ENCODE measurements around the gene CDK4. TPM values are rescaled to one million over a fixed set of nuclear protein-coding genes. Genes with fewer than 3 reads are reported as not detected.

Gene CDK4
- total and polyA plus RNA-seq, 7 donors: 38.0 to 105 (median 56.6) TPM

- no peaks in the 10 kb centered on the region for H3K4me1 ChIP-seq
- no peak overlapping the region for H3K4me3 ChIP-seq
- ATAC-seq (no peak), DNase-seq (no peak)
- no peaks in the 10 kb centered on the region for H3K27me3 ChIP-seq (ENCODE audit: insufficient read depth in 3 of 3, low read length in 2 of 3)
- H3K27ac ChIP-seq: no peak overlapping the region
- H3K36me3 ChIP-seq (ENCODE audit: insufficient read depth in 1 of 2, low read depth in 1 of 2): peaks cover 3 to 68% of the 10 kb centered on the region in 2 donors
- TF ChIP-seq, protein P1, sequence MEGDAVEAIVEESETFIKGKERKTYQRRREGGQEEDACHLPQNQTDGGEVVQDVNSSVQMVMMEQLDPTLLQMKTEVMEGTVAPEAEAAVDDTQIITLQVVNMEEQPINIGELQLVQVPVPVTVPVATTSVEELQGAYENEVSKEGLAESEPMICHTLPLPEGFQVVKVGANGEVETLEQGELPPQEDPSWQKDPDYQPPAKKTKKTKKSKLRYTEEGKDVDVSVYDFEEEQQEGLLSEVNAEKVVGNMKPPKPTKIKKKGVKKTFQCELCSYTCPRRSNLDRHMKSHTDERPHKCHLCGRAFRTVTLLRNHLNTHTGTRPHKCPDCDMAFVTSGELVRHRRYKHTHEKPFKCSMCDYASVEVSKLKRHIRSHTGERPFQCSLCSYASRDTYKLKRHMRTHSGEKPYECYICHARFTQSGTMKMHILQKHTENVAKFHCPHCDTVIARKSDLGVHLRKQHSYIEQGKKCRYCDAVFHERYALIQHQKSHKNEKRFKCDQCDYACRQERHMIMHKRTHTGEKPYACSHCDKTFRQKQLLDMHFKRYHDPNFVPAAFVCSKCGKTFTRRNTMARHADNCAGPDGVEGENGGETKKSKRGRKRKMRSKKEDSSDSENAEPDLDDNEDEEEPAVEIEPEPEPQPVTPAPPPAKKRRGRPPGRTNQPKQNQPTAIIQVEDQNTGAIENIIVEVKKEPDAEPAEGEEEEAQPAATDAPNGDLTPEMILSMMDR (IDR thresholded peaks at IDR 0.05): no peak
- no peaks in the 10 kb centered on the region for H3K9me3 ChIP-seq
- WGBS, 3 donors: 95 to 97% (median 96%) methylated on average over 2 of the region's 2 CpGs
- intact Hi-C loops (cut with DNase I): no loop called here
These were observed 43.8 kb downstream of the CDK4 start for GRCh38 chr12:57708296-57708695.

- DNase-seq (no peak), ATAC-seq (no peak)
- WGBS, 3 donors: 96 to 100% (median 97%) methylated on average over 3 of the region's 3 CpGs
- Histone ChIP-seq H3K27ac (no peak overlapping the region), H3K36me3 (ENCODE audit: insufficient read depth in 1 of 2, low read depth in 1 of 2) (peaks cover 0 to 71% of the 10 kb centered on the region in 2 donors), H3K9me3 (no peaks in the 10 kb centered on the region), H3K4me1 (no peaks in the 10 kb centered on the region), H3K27me3 (ENCODE audit: insufficient read depth in 3 of 3, low read length in 2 of 3) (no peaks in the 10 kb centered on the region), H3K4me3 (no peak overlapping the region)
- TF ChIP-seq, protein P1 (IDR thresholded peaks at IDR 0.05): no peak
- intact Hi-C loops (cut with DNase I): no loop called here
These were observed 44.9 kb downstream of the CDK4 start for GRCh38 chr12:57707250-57707649.

- no peaks in the 10 kb centered on the region for H3K4me1 ChIP-seq
- no peak overlapping the region for H3K4me3 ChIP-seq
- H3K36me3 ChIP-seq (ENCODE audit: insufficient read depth in 1 of 2, low read depth in 1 of 2): peaks cover 14 to 88% of the 10 kb centered on the region in 2 donors
- no peaks in the 10 kb centered on the region for H3K27me3 ChIP-seq (ENCODE audit: insufficient read depth in 3 of 3, low read length in 2 of 3)
- TF ChIP-seq, protein P1 (IDR thresholded peaks at IDR 0.05): no peak
- intact Hi-C loops (cut with DNase I): no loop called here
- no peak overlapping the region for H3K27ac ChIP-seq
- no peak for DNase-seq
- WGBS, 3 donors: 93 to 98% (median 95%) methylated on average over 2 of the region's 2 CpGs
- no peaks in the 10 kb centered on the region for H3K9me3 ChIP-seq
- ATAC-seq: no peak
These were observed 51.8 kb downstream of the CDK4 start for GRCh38 chr12:57700317-57700716.

DNA sequence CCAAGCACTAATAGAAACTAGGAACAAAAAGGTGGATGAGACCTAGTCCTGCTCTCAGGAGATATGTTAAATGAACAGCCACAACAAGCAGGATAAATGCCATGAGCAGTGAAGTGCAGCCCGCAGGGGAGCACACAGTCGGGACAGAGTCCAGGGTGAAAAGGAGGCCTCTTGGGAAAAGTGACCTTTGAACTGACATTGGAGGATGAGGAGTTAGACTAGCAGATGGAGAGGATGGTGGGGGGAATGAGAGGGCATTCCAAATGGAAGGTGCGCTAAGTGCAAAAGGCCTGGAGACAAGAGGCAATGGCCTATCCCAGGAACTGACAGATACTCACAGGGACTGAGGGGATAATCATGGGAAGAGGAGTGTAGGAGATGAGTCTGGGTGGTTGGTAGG, 53.7 kb downstream of the CDK4 start:
- no peak for ATAC-seq
- H3K36me3 ChIP-seq (ENCODE audit: insufficient read depth in 1 of 2, low read depth in 1 of 2): peaks cover 14 to 70% of the 10 kb centered on the region in 2 donors
- H3K27me3 ChIP-seq (ENCODE audit: insufficient read depth in 3 of 3, low read length in 2 of 3): no peaks in the 10 kb centered on the region
- 89 to 97% (median 91%) methylated on average over 3 of the region's 3 CpGs for WGBS, 3 donors
- H3K9me3 ChIP-seq: no peaks in the 10 kb centered on the region
- DNase-seq: no peak
- H3K4me1 ChIP-seq: peaks cover 6% of the 10 kb centered on the region
- TF ChIP-seq, protein P1 (IDR thresholded peaks at IDR 0.05): no peak
- H3K27ac ChIP-seq: no peak overlapping the region
- intact Hi-C loops (cut with DNase I): no loop called here
- H3K4me3 ChIP-seq: no peak overlapping the region

Other genes starting within 250 kb of the CDK4 start
- gene DDIT3, start 231.8 kb downstream of the CDK4 start, total RNA-seq: 10 to 100 TPM; 11.1 to 59.5 (median 19.6) TPM
- 100 to 1,000 TPM in 1 of 3 donors, 10 to 100 TPM in 2; 62.5 to 224 (median 68.9) TPM for gene DDIT3, start 231.8 kb downstream of the CDK4 start, polyA plus RNA-seq
- 10 to 100 TPM; 29.5 to 52.9 (median 39.5) TPM for gene MBD6, start 229.5 kb downstream of the CDK4 start, total RNA-seq
- 10 to 100 TPM; 11.6 to 18.4 (median 17.5) TPM for gene MBD6, start 229.5 kb downstream of the CDK4 start, polyA plus RNA-seq
- gene DCTN2, start 205.1 kb downstream of the CDK4 start, total RNA-seq: 100 to 1,000 TPM in 2 of 4 donors, 10 to 100 TPM in 2; 91.0 to 128 (median 103) TPM
- 100 to 1,000 TPM; 107 to 165 (median 123) TPM for gene DCTN2, start 205.1 kb downstream of the CDK4 start, polyA plus RNA-seq
- under 1 TPM in 3 of 4 donors, not detected in 1; 0.04 to 0.21 (median 0.14) TPM for gene KIF5A, start 202.3 kb downstream of the CDK4 start, total RNA-seq
- gene KIF5A, start 202.3 kb downstream of the CDK4 start, polyA plus RNA-seq: under 1 TPM; 0.01 to 0.18 (median 0.04) TPM
- gene PIP4K2C, start 161.1 kb downstream of the CDK4 start, total RNA-seq: 10 to 100 TPM in 2 of 4 donors, 1 to 10 TPM in 2; 8.1 to 13.3 (median 9.9) TPM
- 10 to 100 TPM in 2 of 3 donors, 1 to 10 TPM in 1; 7.7 to 16.4 (median 16.0) TPM for gene PIP4K2C, start 161.1 kb downstream of the CDK4 start, polyA plus RNA-seq
- gene DTX3, start 147.5 kb downstream of the CDK4 start, total RNA-seq: 1 to 10 TPM; 3.5 to 9.1 (median 4.2) TPM
- 1 to 10 TPM; 4.4 to 5.2 (median 4.5) TPM for gene DTX3, start 147.5 kb downstream of the CDK4 start, polyA plus RNA-seq
- 1 to 10 TPM; 2.9 to 9.2 (median 3.5) TPM for gene ARHGEF25, start 140.9 kb downstream of the CDK4 start, total RNA-seq
- gene ARHGEF25, start 140.9 kb downstream of the CDK4 start, polyA plus RNA-seq: 1 to 10 TPM; 3.2 to 4.5 (median 4.2) TPM
- gene B4GALNT1, start 119.1 kb downstream of the CDK4 start, total RNA-seq: 10 to 100 TPM in 3 of 4 donors, 1 to 10 TPM in 1; 9.1 to 26.6 (median 12.1) TPM
- gene B4GALNT1, start 119.1 kb downstream of the CDK4 start, polyA plus RNA-seq: 10 to 100 TPM in 1 of 3 donors, 1 to 10 TPM in 2; 8.2 to 46.7 (median 8.8) TPM
- gene OS9, start 58.2 kb downstream of the CDK4 start, total RNA-seq: 10 to 100 TPM; 56.6 to 64.4 (median 61.5) TPM
- gene OS9, start 58.2 kb downstream of the CDK4 start, polyA plus RNA-seq: 10 to 100 TPM; 53.0 to 76.4 (median 74.6) TPM
- 1 to 10 TPM; 3.5 to 9.6 (median 5.8) TPM for gene AGAP2, start 13.6 kb downstream of the CDK4 start, total RNA-seq
- gene AGAP2, start 13.6 kb downstream of the CDK4 start, polyA plus RNA-seq: 1 to 10 TPM; 2.5 to 3.9 (median 2.9) TPM
- 10 to 100 TPM; 14.6 to 21.0 (median 18.8) TPM for gene TSPAN31, start 7.3 kb downstream of the CDK4 start, total RNA-seq
- 10 to 100 TPM; 16.8 to 31.2 (median 23.2) TPM for gene TSPAN31, start 7.3 kb downstream of the CDK4 start, polyA plus RNA-seq
- 1 to 10 TPM; 7.8 to 9.4 (median 8.8) TPM for gene MARCHF9, start 2.8 kb upstream of the CDK4 start, total RNA-seq
- gene MARCHF9, start 2.8 kb upstream of the CDK4 start, polyA plus RNA-seq: 1 to 10 TPM; 5.7 to 8.8 (median 7.2) TPM
- gene CYP27B1, start 14.8 kb upstream of the CDK4 start, total RNA-seq: under 1 TPM in 3 of 4 donors, not detected in 1; 0.42 to 0.54 (median 0.50) TPM
- gene CYP27B1, start 14.8 kb upstream of the CDK4 start, polyA plus RNA-seq: under 1 TPM in 2 of 3 donors, not detected in 1; 0.06 to 0.10 TPM
- 10 to 100 TPM; 24.3 to 56.5 (median 30.4) TPM for gene METTL1, start 19.8 kb upstream of the CDK4 start, total RNA-seq
- 10 to 100 TPM; 18.8 to 80.9 (median 19.0) TPM for gene METTL1, start 19.8 kb upstream of the CDK4 start, polyA plus RNA-seq
- gene EEF1AKMT3, start 20.3 kb upstream of the CDK4 start, total RNA-seq: 1 to 10 TPM in 3 of 4 donors, under 1 TPM in 1; 0.89 to 1.9 (median 1.4) TPM
- 1 to 10 TPM in 1 of 3 donors, under 1 TPM in 2; 0.62 to 2.0 (median 0.66) TPM for gene EEF1AKMT3, start 20.3 kb upstream of the CDK4 start, polyA plus RNA-seq
- 10 to 100 TPM; 31.5 to 52.8 (median 50.2) TPM for gene TSFM, start 30.5 kb upstream of the CDK4 start, total RNA-seq
- gene TSFM, start 30.5 kb upstream of the CDK4 start, polyA plus RNA-seq: 10 to 100 TPM; 39.5 to 74.3 (median 59.2) TPM
- gene AVIL, start 66.4 kb upstream of the CDK4 start, total RNA-seq: 1 to 10 TPM; 1.9 to 7.5 (median 4.7) TPM
- 1 to 10 TPM in 2 of 3 donors, under 1 TPM in 1; 0.94 to 4.6 (median 1.8) TPM for gene AVIL, start 66.4 kb upstream of the CDK4 start, polyA plus RNA-seq
- 10 to 100 TPM; 71.3 to 91.8 (median 80.0) TPM for gene CTDSP2, start 94.4 kb upstream of the CDK4 start, total RNA-seq
- gene CTDSP2, start 94.4 kb upstream of the CDK4 start, polyA plus RNA-seq: 10 to 100 TPM; 13.9 to 64.7 (median 44.5) TPM
- gene ATP23, start 189.3 kb upstream of the CDK4 start, total RNA-seq: 10 to 100 TPM in 2 of 4 donors, 1 to 10 TPM in 2; 7.4 to 13.5 (median 9.5) TPM
- gene ATP23, start 189.3 kb upstream of the CDK4 start, polyA plus RNA-seq: 10 to 100 TPM in 1 of 3 donors, 1 to 10 TPM in 2; 6.3 to 28.8 (median 8.7) TPM